ENCODE measurements around the gene SCMH1. TPM values are rescaled to one million over a fixed set of nuclear protein-coding genes. Genes with fewer than 3 reads are reported as not detected.

SCMH1 gene
- total RNA-seq, 2 experiments from 2014 or later = 47.0 to 47.7 TPM

DNA sequence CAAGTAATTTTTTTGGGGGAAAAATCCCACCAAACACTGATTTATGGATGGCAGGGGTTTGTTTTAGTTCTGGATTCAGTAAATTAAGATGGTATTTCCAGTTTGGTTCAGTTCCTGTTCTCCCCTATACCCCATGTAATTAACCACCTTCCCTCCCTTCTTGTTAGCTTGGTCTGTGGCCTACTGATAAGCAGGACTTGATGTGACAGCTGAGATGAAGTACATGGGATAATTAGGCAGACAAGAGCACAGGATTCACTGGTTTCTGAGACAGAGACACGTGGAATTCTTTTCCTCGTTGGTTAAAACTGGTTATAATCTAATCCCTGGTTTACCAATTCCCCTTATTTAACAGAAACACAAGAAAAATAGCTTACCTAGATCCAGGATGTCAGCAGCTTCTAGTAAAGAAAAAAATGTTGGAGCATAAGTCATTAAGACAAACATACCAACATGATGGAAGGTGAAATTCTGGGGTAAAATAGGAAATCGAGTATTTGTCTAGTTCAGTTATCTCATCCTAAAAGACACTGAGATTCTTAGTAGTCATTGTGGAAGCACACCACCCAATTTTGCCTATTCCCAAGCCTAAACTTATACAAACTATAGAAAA, 81.5 kb downstream of the SCMH1 start:
- TF ChIP-seq EZH2phosphoT487 (IDR thresholded peaks at IDR 0.05; ENCODE audit: borderline replicate concordance, low read depth, low read length) = no peak
- TF ChIP-seq, protein P1, sequence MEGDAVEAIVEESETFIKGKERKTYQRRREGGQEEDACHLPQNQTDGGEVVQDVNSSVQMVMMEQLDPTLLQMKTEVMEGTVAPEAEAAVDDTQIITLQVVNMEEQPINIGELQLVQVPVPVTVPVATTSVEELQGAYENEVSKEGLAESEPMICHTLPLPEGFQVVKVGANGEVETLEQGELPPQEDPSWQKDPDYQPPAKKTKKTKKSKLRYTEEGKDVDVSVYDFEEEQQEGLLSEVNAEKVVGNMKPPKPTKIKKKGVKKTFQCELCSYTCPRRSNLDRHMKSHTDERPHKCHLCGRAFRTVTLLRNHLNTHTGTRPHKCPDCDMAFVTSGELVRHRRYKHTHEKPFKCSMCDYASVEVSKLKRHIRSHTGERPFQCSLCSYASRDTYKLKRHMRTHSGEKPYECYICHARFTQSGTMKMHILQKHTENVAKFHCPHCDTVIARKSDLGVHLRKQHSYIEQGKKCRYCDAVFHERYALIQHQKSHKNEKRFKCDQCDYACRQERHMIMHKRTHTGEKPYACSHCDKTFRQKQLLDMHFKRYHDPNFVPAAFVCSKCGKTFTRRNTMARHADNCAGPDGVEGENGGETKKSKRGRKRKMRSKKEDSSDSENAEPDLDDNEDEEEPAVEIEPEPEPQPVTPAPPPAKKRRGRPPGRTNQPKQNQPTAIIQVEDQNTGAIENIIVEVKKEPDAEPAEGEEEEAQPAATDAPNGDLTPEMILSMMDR (conservative IDR thresholded peaks at IDR 0.05; ENCODE audit: low read length) = no peak
- H3K4me3 ChIP-seq (ENCODE audit: low read depth, low read length, poor library complexity, severe bottlenecking) = no peak overlapping the region
- CTCF ChIA-PET (ENCODE audit: unreplicated experiment) = interaction anchor here (0.6 kb wide), 1 partner anchor 209 kb away, joined by 3 read pairs; no protein-coding TSS in a partner anchor
- BruUV-seq (replicated peaks) = no TSS peak
- H3K27ac ChIP-seq (ENCODE audit: low read depth, low read length, poor library complexity, severe bottlenecking) = no peak overlapping the region
- no peaks in the 10 kb centered on the region for H3K9me3 ChIP-seq (ENCODE audit: low read length)
- no peaks in the 10 kb centered on the region for H3K4me1 ChIP-seq (ENCODE audit: insufficient read depth, low read length, poor library complexity, severe bottlenecking)
- no peak overlapping the region for H2AFZ ChIP-seq (ENCODE audit: low read length)
- H3K79me2 ChIP-seq (ENCODE audit: insufficient read depth, low read depth, low read length) = no peaks in the 10 kb centered on the region
- intact Hi-C loops (cut with micrococcal nuclease; ENCODE audit: unreplicated experiment) = no loop called here
- POLR2A ChIA-PET = no interaction called here
- H3K9me2 ChIP-seq (ENCODE audit: insufficient read depth, low read length) = no peaks in the 10 kb centered on the region
- H3K4me2 ChIP-seq (ENCODE audit: low read length) = no peak overlapping the region
- H4K20me1 ChIP-seq (ENCODE audit: insufficient read depth, low read length) = no peaks in the 10 kb centered on the region
- no peak for DNase-seq (ENCODE audit: low spot score)
- peaks cover 24% of the 10 kb centered on the region for H3K36me3 ChIP-seq (ENCODE audit: insufficient read depth, low read length)

DNA sequence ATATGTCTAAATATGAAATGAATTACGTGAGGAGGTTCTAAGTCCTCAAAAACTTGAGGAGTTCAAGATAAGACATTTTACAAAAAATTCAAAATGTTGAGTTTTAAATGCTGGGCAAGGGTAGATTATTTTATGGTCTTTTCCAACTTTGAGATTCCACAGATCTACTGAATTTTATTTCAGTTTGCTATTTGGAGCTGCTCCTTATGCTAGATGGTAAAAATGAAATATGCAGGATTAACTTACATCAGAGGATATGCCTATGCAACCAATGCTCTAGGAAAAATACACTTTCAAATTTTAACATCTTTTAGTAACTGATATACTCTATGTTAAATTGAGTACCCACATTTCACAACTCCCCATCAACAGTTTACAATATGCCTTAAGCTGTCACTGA, 83.1 kb downstream of the SCMH1 start:
- H3K9me3 ChIP-seq (ENCODE audit: low read length) = no peaks in the 10 kb centered on the region
- no peak overlapping the region for H3K4me2 ChIP-seq (ENCODE audit: low read length)
- H2AFZ ChIP-seq (ENCODE audit: low read length) = no peak overlapping the region
- BruUV-seq (replicated peaks) = no TSS peak
- no peaks in the 10 kb centered on the region for H3K4me1 ChIP-seq (ENCODE audit: insufficient read depth, low read length, poor library complexity, severe bottlenecking)
- H4K20me1 ChIP-seq (ENCODE audit: insufficient read depth, low read length) = no peaks in the 10 kb centered on the region
- intact Hi-C loops (cut with micrococcal nuclease; ENCODE audit: unreplicated experiment) = no loop called here
- peaks cover 24% of the 10 kb centered on the region for H3K36me3 ChIP-seq (ENCODE audit: insufficient read depth, low read length)
- DNase-seq (ENCODE audit: low spot score) = no peak
- no peaks in the 10 kb centered on the region for H3K79me2 ChIP-seq (ENCODE audit: insufficient read depth, low read depth, low read length)
- no peak overlapping the region for H3K4me3 ChIP-seq (ENCODE audit: low read depth, low read length, poor library complexity, severe bottlenecking)
- POLR2A ChIA-PET = interaction anchor here (0.7 to 1.5 kb wide), 4 partner anchors 13 to 24 kb away, joined by 3 to 4 read pairs (median 4); no protein-coding TSS in a partner anchor
- no peak for TF ChIP-seq EZH2phosphoT487 (IDR thresholded peaks at IDR 0.05; ENCODE audit: borderline replicate concordance, low read depth, low read length)
- TF ChIP-seq, protein P1 (conservative IDR thresholded peaks at IDR 0.05; ENCODE audit: low read length) = no peak
- H3K9me2 ChIP-seq (ENCODE audit: insufficient read depth, low read length) = no peaks in the 10 kb centered on the region
- CTCF ChIA-PET (ENCODE audit: unreplicated experiment) = no interaction called here
- no peak overlapping the region for H3K27ac ChIP-seq (ENCODE audit: low read depth, low read length, poor library complexity, severe bottlenecking)

DNA sequence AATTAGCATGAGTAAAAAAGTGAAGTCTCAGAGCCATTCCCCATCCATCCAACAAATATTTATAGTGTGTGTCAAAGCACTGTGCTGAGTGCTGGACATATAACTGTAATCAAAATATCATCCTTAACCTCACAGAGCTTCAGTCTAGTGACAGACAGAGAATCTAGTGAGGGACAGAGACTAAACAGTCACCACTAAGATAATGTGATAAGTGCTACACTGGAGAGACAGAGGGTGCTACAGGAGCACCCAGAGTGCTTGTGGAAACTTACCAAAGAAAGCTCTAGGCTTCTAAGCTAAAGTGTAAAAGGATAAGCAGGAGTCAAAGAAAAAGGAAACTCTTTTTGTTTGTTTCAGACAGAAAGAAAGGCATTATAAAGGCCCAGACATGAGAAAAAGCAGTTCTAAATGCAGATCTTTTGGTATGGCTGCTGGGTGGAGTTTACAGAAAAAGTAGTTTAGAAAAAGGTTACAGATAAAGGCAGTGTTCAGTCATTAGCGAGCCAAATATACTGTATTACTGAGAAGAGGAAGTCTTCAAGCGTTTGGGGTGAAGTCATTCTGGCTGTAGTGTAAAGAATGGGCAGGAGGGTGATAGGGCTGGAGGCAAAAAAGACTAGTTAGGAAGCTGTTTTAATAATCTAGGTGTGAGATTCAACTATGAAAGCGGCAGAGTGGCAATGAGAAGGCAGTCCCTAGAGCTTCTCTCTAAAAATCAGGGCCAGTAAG, 83.8 kb downstream of the SCMH1 start:
- Histone ChIP-seq H3K4me3 (ENCODE audit: low read depth, low read length, poor library complexity, severe bottlenecking) (no peak overlapping the region), H3K4me1 (ENCODE audit: insufficient read depth, low read length, poor library complexity, severe bottlenecking) (no peaks in the 10 kb centered on the region), H3K27ac (ENCODE audit: low read depth, low read length, poor library complexity, severe bottlenecking) (no peak overlapping the region), H3K9me2 (ENCODE audit: insufficient read depth, low read length) (no peaks in the 10 kb centered on the region), H3K4me2 (ENCODE audit: low read length) (no peak overlapping the region), H4K20me1 (ENCODE audit: insufficient read depth, low read length) (no peaks in the 10 kb centered on the region), H3K36me3 (ENCODE audit: insufficient read depth, low read length) (peaks cover 24% of the 10 kb centered on the region), H3K79me2 (ENCODE audit: insufficient read depth, low read depth, low read length) (no peaks in the 10 kb centered on the region), H2AFZ (ENCODE audit: low read length) (no peak overlapping the region), H3K9me3 (ENCODE audit: low read length) (no peaks in the 10 kb centered on the region)
- DNase-seq (ENCODE audit: low spot score) = no peak
- ChIA-PET CTCF (ENCODE audit: unreplicated experiment) (no interaction called here), POLR2A (interaction anchor here (0.6 to 1.5 kb wide), 3 partner anchors 15 to 975 kb away, joined by 3 to 4 read pairs (median 4); no protein-coding TSS in a partner anchor)
- TF ChIP-seq EZH2phosphoT487 (IDR thresholded peaks at IDR 0.05; ENCODE audit: borderline replicate concordance, low read depth, low read length) = no peak
- TF ChIP-seq, protein P1 (conservative IDR thresholded peaks at IDR 0.05; ENCODE audit: low read length) = no peak
- intact Hi-C loops (cut with micrococcal nuclease; ENCODE audit: unreplicated experiment) = no loop called here
- no TSS peak for BruUV-seq (replicated peaks)

Data from OCI-LY7 (cell line).